ENCODE results near the gene NUBP1.
"Not testable (repeated sequence)": the region's sequence is repeated elsewhere in the genome, so short reads cannot be mapped to it uniquely, and the experiment has no call there.

Gene NUBP1

GRCh38 chr16:10767127-10767526 lies 23.5 kb downstream of the NUBP1 start:
- no peaks in the 10 kb centered on the region for H3K9me3 ChIP-seq (ENCODE audit: insufficient read depth, low read length)

GRCh38 chr16:10769381-10769780 lies 25.7 kb downstream of the NUBP1 start:
- no peak overlapping the region for H3K4me3 ChIP-seq (ENCODE audit: insufficient read depth, low read length, poor library complexity, severe bottlenecking)
- H3K36me3 ChIP-seq (ENCODE audit: low read length) = no peaks in the 10 kb centered on the region
- H3K9ac ChIP-seq (ENCODE audit: low read length) = no peak overlapping the region
- no peaks in the 10 kb centered on the region for H3K79me2 ChIP-seq (ENCODE audit: insufficient read depth, low read length)
- no peaks in the 10 kb centered on the region for H3F3A ChIP-seq (ENCODE audit: insufficient read depth)
- H3K27ac ChIP-seq (ENCODE audit: low read depth, low read length) = no peak overlapping the region
- no peak overlapping the region for H3K4me2 ChIP-seq (ENCODE audit: low read depth, low read length, poor library complexity, severe bottlenecking)
- H4K20me1 ChIP-seq (ENCODE audit: low read depth, low read length) = no peaks in the 10 kb centered on the region
- no peak overlapping the region for H2AFZ ChIP-seq (ENCODE audit: low read depth, low read length, severe bottlenecking)
- no peaks in the 10 kb centered on the region for H3K9me3 ChIP-seq (ENCODE audit: insufficient read depth, low read length)
- TF ChIP-seq CTCF (IDR thresholded peaks at IDR 0.05; ENCODE audit: insufficient read depth, low read length, poor library complexity, severe bottlenecking) (no peak), EZH2phosphoT487 (conservative IDR thresholded peaks at IDR 0.05; ENCODE audit: low read length) (no peak)
- H3K9me2 ChIP-seq (replicated peaks; ENCODE audit: insufficient read depth, low read length) = no peaks in the 10 kb centered on the region
- H3K27me3 ChIP-seq (ENCODE audit: low read length) = no peaks in the 10 kb centered on the region

More at GRCh38 chr16:10767127-10767526, 23.5 kb downstream of the NUBP1 start:
- no peaks in the 10 kb centered on the region for H3K9me2 ChIP-seq (replicated peaks; ENCODE audit: insufficient read depth, low read length)
- H3K79me2 ChIP-seq (ENCODE audit: insufficient read depth, low read length) = no peaks in the 10 kb centered on the region
- no peaks in the 10 kb centered on the region for H3K36me3 ChIP-seq (ENCODE audit: low read length)
- no peak overlapping the region for H2AFZ ChIP-seq (ENCODE audit: low read depth, low read length, severe bottlenecking)
- H4K20me1 ChIP-seq (ENCODE audit: low read depth, low read length) = no peaks in the 10 kb centered on the region
- no peaks in the 10 kb centered on the region for H3K27me3 ChIP-seq (ENCODE audit: low read length)
- no peak overlapping the region for H3K27ac ChIP-seq (ENCODE audit: low read depth, low read length)
- H3K4me2 ChIP-seq (ENCODE audit: low read depth, low read length, poor library complexity, severe bottlenecking) = no peak overlapping the region
- no peaks in the 10 kb centered on the region for H3F3A ChIP-seq (ENCODE audit: insufficient read depth)
- no peak overlapping the region for H3K9ac ChIP-seq (ENCODE audit: low read length)
- no peak for TF ChIP-seq CTCF (IDR thresholded peaks at IDR 0.05; ENCODE audit: insufficient read depth, low read length, poor library complexity, severe bottlenecking)
- no peak for TF ChIP-seq EZH2phosphoT487 (conservative IDR thresholded peaks at IDR 0.05; ENCODE audit: low read length)
- no peak overlapping the region for H3K4me3 ChIP-seq (ENCODE audit: insufficient read depth, low read length, poor library complexity, severe bottlenecking)

GRCh38 chr16:10770907-10771306 lies 27.3 kb downstream of the NUBP1 start:
- TF ChIP-seq CTCF (IDR thresholded peaks at IDR 0.05; ENCODE audit: insufficient read depth, low read length, poor library complexity, severe bottlenecking) = no peak
- Histone ChIP-seq H4K20me1 (ENCODE audit: low read depth, low read length) (no peaks in the 10 kb centered on the region), H3K9me3 (ENCODE audit: insufficient read depth, low read length) (no peaks in the 10 kb centered on the region), H3K27me3 (ENCODE audit: low read length) (no peaks in the 10 kb centered on the region), H3F3A (ENCODE audit: insufficient read depth) (no peaks in the 10 kb centered on the region), H3K4me2 (ENCODE audit: low read depth, low read length, poor library complexity, severe bottlenecking) (no peak overlapping the region), H3K36me3 (ENCODE audit: low read length) (no peaks in the 10 kb centered on the region), H3K27ac (ENCODE audit: low read depth, low read length) (no peak overlapping the region), H2AFZ (ENCODE audit: low read depth, low read length, severe bottlenecking) (no peak overlapping the region), H3K9ac (ENCODE audit: low read length) (no peak overlapping the region), H3K4me3 (ENCODE audit: insufficient read depth, low read length, poor library complexity, severe bottlenecking) (no peak overlapping the region), H3K9me2 (replicated peaks; ENCODE audit: insufficient read depth, low read length) (no peaks in the 10 kb centered on the region), H3K79me2 (ENCODE audit: insufficient read depth, low read length) (no peaks in the 10 kb centered on the region)

DNA sequence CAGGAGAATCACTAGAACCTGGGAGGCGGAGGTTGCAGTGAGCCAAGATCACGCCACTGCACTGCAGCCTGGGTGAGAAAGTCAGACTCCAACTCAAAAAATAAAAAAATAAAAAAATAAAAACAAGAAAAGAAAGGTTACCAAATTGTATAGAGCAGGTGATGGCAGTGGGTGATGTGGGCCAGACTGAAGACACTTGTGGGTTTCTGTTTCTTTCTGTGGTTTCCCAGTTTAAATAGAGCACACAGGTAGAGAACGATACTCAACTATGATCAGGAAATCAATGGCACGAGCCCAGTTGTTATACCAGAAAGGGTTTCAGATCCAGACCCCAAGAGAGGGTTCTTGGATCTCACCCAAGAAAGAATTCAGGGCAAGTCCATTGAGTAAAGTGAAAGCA lies 32.6 kb downstream of the NUBP1 start:
- Histone ChIP-seq H3K4me3 (ENCODE audit: insufficient read depth, low read length, poor library complexity, severe bottlenecking) (no peak overlapping the region), H3K27ac (ENCODE audit: low read depth, low read length) (no peak overlapping the region), H3K27me3 (ENCODE audit: low read length) (no peaks in the 10 kb centered on the region), H3F3A (ENCODE audit: insufficient read depth) (no peaks in the 10 kb centered on the region), H3K9ac (ENCODE audit: low read length) (no peak overlapping the region), H3K36me3 (ENCODE audit: low read length) (no peaks in the 10 kb centered on the region), H3K9me2 (replicated peaks; ENCODE audit: insufficient read depth, low read length) (no peaks in the 10 kb centered on the region), H4K20me1 (ENCODE audit: low read depth, low read length) (no peaks in the 10 kb centered on the region), H2AFZ (ENCODE audit: low read depth, low read length, severe bottlenecking) (no peak overlapping the region), H3K79me2 (ENCODE audit: insufficient read depth, low read length) (no peaks in the 10 kb centered on the region), H3K9me3 (ENCODE audit: insufficient read depth, low read length) (no peaks in the 10 kb centered on the region), H3K4me2 (ENCODE audit: low read depth, low read length, poor library complexity, severe bottlenecking) (no peak overlapping the region)
- no peak for TF ChIP-seq EZH2phosphoT487 (conservative IDR thresholded peaks at IDR 0.05; ENCODE audit: low read length)
- TF ChIP-seq CTCF (IDR thresholded peaks at IDR 0.05; ENCODE audit: insufficient read depth, low read length, poor library complexity, severe bottlenecking) = no peak

DNA sequence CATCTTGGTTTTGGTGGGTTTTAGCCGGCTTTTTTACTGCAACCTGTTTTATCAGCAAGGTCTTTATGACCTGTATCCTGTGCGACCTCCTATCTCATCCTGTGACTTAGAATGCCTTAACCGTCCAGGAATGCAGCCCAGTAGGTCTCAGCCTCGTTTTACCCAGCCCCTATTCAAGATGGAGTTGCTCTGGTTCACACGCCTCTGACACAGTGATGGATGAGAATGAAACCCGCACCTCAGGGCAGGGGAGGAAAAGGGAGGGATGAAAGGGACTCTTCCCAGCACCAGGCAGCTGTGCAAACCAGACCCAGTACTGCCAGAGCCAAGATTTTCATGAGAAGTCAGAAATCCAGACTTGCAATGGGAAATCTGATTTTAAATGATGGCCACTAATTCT lies 33.3 kb downstream of the NUBP1 start:
- not testable (repeated sequence) for H3K4me2 ChIP-seq (ENCODE audit: low read depth, low read length, poor library complexity, severe bottlenecking); H3K36me3 ChIP-seq (ENCODE audit: low read length); H3K9me2 ChIP-seq (replicated peaks; ENCODE audit: insufficient read depth, low read length); H3K9ac ChIP-seq (ENCODE audit: low read length); H3K9me3 ChIP-seq (ENCODE audit: insufficient read depth, low read length); H3F3A ChIP-seq (ENCODE audit: insufficient read depth); H3K4me3 ChIP-seq (ENCODE audit: insufficient read depth, low read length, poor library complexity, severe bottlenecking); H2AFZ ChIP-seq (ENCODE audit: low read depth, low read length, severe bottlenecking); H3K27me3 ChIP-seq (ENCODE audit: low read length); H3K27ac ChIP-seq (ENCODE audit: low read depth, low read length); H3K79me2 ChIP-seq (ENCODE audit: insufficient read depth, low read length); H4K20me1 ChIP-seq (ENCODE audit: low read depth, low read length)
